GM12878 (cell line): ENCODE results near the gene UBE2M. TPM values are rescaled to one million over a fixed set of nuclear protein-coding genes. Genes with fewer than 3 reads are reported as not detected.

ENCODE experiments used
- BACH1 ChIP-seq: fragments of 450-650 bp; IDR thresholded peaks from 2 replicates; pipeline ENCODE4 v1.6.1; 2017; ENCODE audit warnings: mild to moderate bottlenecking, borderline replicate concordance
- BCL3 ChIP-seq: IDR thresholded peaks from 2 replicates; pipeline ENCODE4 v1.6.1; 2011; ENCODE audit warnings: borderline replicate concordance, low read depth, mild to moderate bottlenecking, moderate library complexity, low read length; ENCODE audit not compliant: insufficient read depth, poor library complexity, severe bottlenecking
- BHLHE40 ChIP-seq, 2 experiments: fragments of 450-650 bp in 1 of 2; IDR thresholded peaks; 2 replicates each; pipeline ENCODE4 v1.6.1; 2011 to 2017; ENCODE audit warnings: low read depth in 2 of 2, borderline replicate concordance in 1 of 2, improper control_type of control experiment in 1 of 2, low read length in 1 of 2, mild to moderate bottlenecking in 1 of 2
- DPF2 ChIP-seq: fragments of 450-650 bp; IDR thresholded peaks from 2 replicates; pipeline ENCODE4 v1.6.1; 2017; ENCODE audit warnings: mild to moderate bottlenecking
- E4F1 ChIP-seq: fragments of 450-650 bp; IDR thresholded peaks from 2 replicates; pipeline ENCODE4 v1.6.1; 2018; ENCODE audit warnings: borderline replicate concordance, mild to moderate bottlenecking; ENCODE audit not compliant: partially characterized antibody
- GABPA ChIP-seq: IDR thresholded peaks from 2 replicates; pipeline ENCODE4 v1.6.1; 2014; ENCODE audit warnings: antibody characterized with exemption, low read depth, mild to moderate bottlenecking, inconsistent platforms
- IKZF2 ChIP-seq, 2 experiments: fragments of 450-650 bp; IDR thresholded peaks; 2 replicates each; pipeline ENCODE4 v1.6.1; 2017; ENCODE audit warnings: mild to moderate bottlenecking in 2 of 2, moderate library complexity in 2 of 2
- MEF2B ChIP-seq: fragments of 450-650 bp; IDR thresholded peaks from 2 replicates; pipeline ENCODE4 v1.6.1; 2018; ENCODE audit warnings: mild to moderate bottlenecking, moderate library complexity; ENCODE audit not compliant: partially characterized antibody, poor library complexity, severe bottlenecking
- MYB ChIP-seq: fragments of 150-350 bp; IDR thresholded peaks from 2 replicates; pipeline ENCODE4 v1.6.1; 2014; ENCODE audit warnings: mild to moderate bottlenecking, low read depth, low read length, borderline replicate concordance
- NFIC ChIP-seq: IDR thresholded peaks from 2 replicates; pipeline ENCODE4 v1.6.1; 2012; ENCODE audit warnings: low read depth, mild to moderate bottlenecking, inconsistent platforms, low read length, moderate library complexity
- RAD51 ChIP-seq: fragments of 450-650 bp; IDR thresholded peaks from 2 replicates; pipeline ENCODE4 v1.6.1; 2016; ENCODE audit warnings: moderate library complexity, mild to moderate bottlenecking, inconsistent platforms
- RELB ChIP-seq: fragments of 450-650 bp; IDR thresholded peaks from 2 replicates; pipeline ENCODE4 v1.6.1; 2017; ENCODE audit warnings: low read depth, mild to moderate bottlenecking, moderate library complexity
- YBX1 ChIP-seq: fragments of 450-650 bp; IDR thresholded peaks from 2 replicates; pipeline ENCODE4 v1.6.1; 2016; ENCODE audit warnings: antibody characterized with exemption
- ZNF687 ChIP-seq: fragments of 450-650 bp; IDR thresholded peaks from 2 replicates; pipeline ENCODE4 v1.6.1; 2017; ENCODE audit warnings: mild to moderate bottlenecking, moderate library complexity
- polyA plus RNA-seq, 11 experiments: library from polyadenylated mRNA; depleted of rRNA in 4 of 11; unstranded in 6 of 11; stranded (reverse) in 5 of 11; fragments of >200 nt; fragmentation: Nextera tagmentation in 4 of 11; fragmentation: Illumina TruSeq in 1 of 11; extraction: Ambion mirVana in 4 of 11; extraction: Trizol in 1 of 11; gene quantifications; 1 replicate in 1 of 11; 2 replicates in 10 of 11; pipeline versions ENCODE4 v1.2.1 to v1.2.3, GENCODE V29; 2011 to 2016; ENCODE audit warnings: inconsistent platforms in 2 of 11, missing spikeins in 2 of 11, low read depth in 1 of 11
- total RNA-seq, 4 experiments: library from RNA; depleted of rRNA in 3 of 4; stranded (reverse); fragments of >200 nt in 3 of 4; fragmentation: Illumina TruSeq in 1 of 4; extraction: Trizol in 1 of 4; gene quantifications; 2 replicates each; pipeline versions ENCODE4 v1.2.1 to v1.2.3, GENCODE V29; 2013 to 2021
- TF ChIP-seq, protein P1 (sequence below): IDR thresholded peaks from 2 replicates; pipeline ENCODE4 v1.6.1; 2012; ENCODE audit warnings: low read depth, low read length, improper control_type of control experiment

UBE2M gene
- total and polyA plus RNA-seq, 10 of the 15 experiments (the other 5 are each of a cell fraction or from before 2014, with no cell fraction given): 1.4 to 105 (median 73.9) TPM

DNA sequence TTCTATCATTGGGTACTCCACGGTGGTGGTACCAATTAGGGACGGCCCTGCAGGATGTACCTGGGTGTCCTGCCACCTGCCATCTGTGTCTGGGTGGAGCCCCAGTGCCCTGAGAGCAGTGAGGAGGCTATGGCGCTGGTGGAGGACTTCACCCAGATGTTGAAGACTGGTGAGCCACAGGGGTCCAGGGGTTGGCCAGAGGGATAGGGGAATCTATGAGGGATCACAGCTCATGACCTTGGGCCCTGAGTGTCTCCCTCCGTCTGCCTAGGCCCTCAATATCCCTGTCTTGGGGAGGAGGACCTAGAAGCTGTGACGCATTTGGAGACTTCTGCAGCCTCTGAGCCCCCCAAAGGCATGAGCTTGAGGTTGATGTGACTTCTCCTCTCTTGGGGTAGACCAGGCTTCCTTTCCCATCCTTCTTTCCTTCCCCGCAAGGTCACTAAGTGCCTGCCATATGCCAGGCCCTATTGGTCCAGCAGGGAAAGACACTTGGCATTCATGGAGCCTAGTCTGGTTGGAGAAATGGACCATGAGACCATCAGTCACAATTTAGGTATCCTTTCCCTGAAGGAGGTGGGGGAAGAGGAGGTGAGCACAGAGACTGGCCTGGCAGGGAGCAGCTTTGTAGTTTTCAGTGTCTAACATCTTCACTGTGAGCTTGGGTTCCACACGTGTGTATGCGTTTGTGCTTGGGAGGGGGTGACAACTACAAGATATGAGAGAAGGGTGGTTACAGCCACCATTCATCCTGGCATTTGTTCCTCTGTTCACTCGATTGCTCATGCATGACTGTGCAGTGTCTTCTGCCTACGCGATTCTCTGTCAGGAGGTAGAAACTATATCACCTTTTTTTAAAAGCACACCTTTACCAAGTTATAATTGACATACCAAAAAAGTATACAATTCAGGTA is 19.9 kb upstream of the UBE2M start (continued):
- TF ChIP-seq BACH1 (peak; percentile 22; the same call in 1 of the 2 replicates), DPF2 (peak; percentile 46; the same call in 1 of the 2 replicates), ZNF687 (no peak), E4F1 (no peak), GABPA (no peak), YBX1 (no peak), MYB (no peak), IKZF2 (IDR thresholded peaks at IDR 0.05) (peak; percentile 27 to 29; a peak in 1 of 4 replicates), BHLHE40 (IDR thresholded peaks at IDR 0.05; ENCODE audit: borderline replicate concordance in 1 of 2, low read depth in 2 of 2, low read length in 1 of 2) (peak; percentile 50 to 71; a peak in 2 of 4 replicates), BCL3 (no peak), RAD51 (peak; percentile 27; the same call in 1 of the 2 replicates), NFIC (no peak), MEF2B (no peak), RELB (peak; percentile 41; the same call in 1 of the 2 replicates)
- TF ChIP-seq, protein P1, sequence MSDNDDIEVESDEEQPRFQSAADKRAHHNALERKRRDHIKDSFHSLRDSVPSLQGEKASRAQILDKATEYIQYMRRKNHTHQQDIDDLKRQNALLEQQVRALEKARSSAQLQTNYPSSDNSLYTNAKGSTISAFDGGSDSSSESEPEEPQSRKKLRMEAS: no peak
